Measurements from ENCODE around the gene MBNL1.

- TF ChIP-seq ZNF121 (tag by site-specific recombination; IDR thresholded peaks at IDR 0.05) (no peak), CTCF (tag by site-specific recombination; IDR thresholded peaks at IDR 0.05) (no peak), ZBTB26 (tag by site-specific recombination; optimal IDR thresholded peaks at IDR 0.05) (no peak), SP2 (tag by site-specific recombination; IDR thresholded peaks at IDR 0.05) (no peak), ZNF548 (tag by site-specific recombination; IDR thresholded peaks at IDR 0.05) (no peak), MZF1 (tag by site-specific recombination; IDR thresholded peaks at IDR 0.05; ENCODE audit: borderline replicate concordance) (no peak), GLI4 (tag by site-specific recombination; IDR thresholded peaks at IDR 0.05) (no peak), ZNF501 (tag by site-specific recombination; IDR thresholded peaks at IDR 0.05) (no peak), RBAK (tag by site-specific recombination; IDR thresholded peaks at IDR 0.05) (no peak), ZEB2 (tag by site-specific recombination; IDR thresholded peaks at IDR 0.05) (no peak), ZFP3 (tag by site-specific recombination; IDR thresholded peaks at IDR 0.05; ENCODE audit: low read depth) (no peak), PATZ1 (tag by site-specific recombination; IDR thresholded peaks at IDR 0.05) (no peak), ATF2 (tag by site-specific recombination; IDR thresholded peaks at IDR 0.05; ENCODE audit: low read depth) (no peak), ZNF221 (tag by site-specific recombination; IDR thresholded peaks at IDR 0.05; ENCODE audit: borderline replicate concordance) (no peak)
Observed at GRCh38 chr3:152325136-152325535, 56.4 kb downstream of the MBNL1 start.

Measured in HEK293 (cell line).